ENCODE data around the gene LRP6.

DNA sequence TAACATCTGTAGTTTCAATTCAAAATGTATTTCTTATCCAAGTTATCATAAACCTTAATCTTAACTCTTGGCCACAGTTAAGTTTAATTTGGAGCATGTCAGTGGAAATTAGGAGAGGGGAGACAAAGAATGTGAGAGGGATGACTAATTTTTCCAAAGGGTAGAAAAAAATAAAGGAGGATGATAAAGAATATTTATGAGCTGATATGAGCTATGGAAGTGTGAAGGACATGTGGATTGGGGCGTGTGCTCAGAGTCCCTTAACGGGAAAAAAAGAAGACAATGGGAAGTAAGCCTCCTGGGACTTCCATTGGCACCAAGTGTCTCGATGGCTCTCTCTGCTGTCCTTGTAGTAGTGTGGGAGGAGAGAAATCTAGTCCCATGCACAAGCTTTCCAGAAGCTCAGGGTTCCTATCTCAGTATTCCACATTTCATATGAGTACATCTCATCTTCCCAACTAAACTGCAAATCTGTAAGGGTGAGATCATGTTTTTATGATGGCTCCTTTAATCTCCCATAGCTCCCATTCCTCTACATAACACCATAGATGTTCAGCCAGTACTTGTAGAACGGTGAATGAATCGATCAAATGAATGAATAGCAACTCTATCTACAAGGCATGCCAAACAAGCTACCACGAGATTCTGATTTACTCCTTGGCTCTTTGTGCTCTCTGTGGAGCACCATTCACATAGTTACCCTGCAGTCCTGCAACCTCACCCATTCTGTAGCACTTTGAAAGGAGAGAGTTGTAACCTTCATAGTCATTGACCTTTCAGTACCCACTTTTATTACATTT is 168.8 kb downstream of the LRP6 start:
- TF ChIP-seq CTCF (optimal IDR thresholded peaks at IDR 0.05 in 1 of 3, IDR thresholded peaks at IDR 0.05 in 1 of 3, conservative IDR thresholded peaks at IDR 0.05 in 1 of 3; ENCODE audit: extremely low read depth in 1 of 3, insufficient read depth in 2 of 3, low read length in 3 of 3) (no peak), EZH2 (IDR thresholded peaks at IDR 0.05; ENCODE audit: low read length) (no peak)
